Right cardiac atrium (tissue), 5 donors: ENCODE data around the gene ARHGEF38. TPM values are rescaled to one million over a fixed set of nuclear protein-coding genes. Genes with fewer than 3 reads are reported as not detected.
"Not testable (repeated sequence)": the region's sequence is repeated elsewhere in the genome, so short reads cannot be mapped to it uniquely, and the experiment has no call there.

Experiments used
- ATAC-seq, 2 donors: fragments of 200-7000 bp; cut with Tn5 transposase; one replicate each; pipeline versions ENCODE4 v1.8.0 to v1.9.1; 2020; ENCODE audit warnings: moderate library complexity in 2 of 2, mild to moderate bottlenecking in 1 of 2
- DNase-seq, 3 donors: peaks; one replicate each; pipeline ENCODE4 v3.0.0-alpha.2; 2020
- H3K27ac ChIP-seq: one replicate; pipeline ENCODE4 v1.5.1; 2013; ENCODE audit warnings: mild to moderate bottlenecking, low read length, control low read depth, moderate library complexity
- H3K27me3 ChIP-seq: one replicate; pipeline ENCODE4 v1.6.1; 2013; ENCODE audit not compliant: control insufficient read depth, insufficient read depth
- H3K4me1 ChIP-seq: one replicate; pipeline ENCODE4 v1.6.1; 2013; ENCODE audit warnings: low read length; ENCODE audit not compliant: control insufficient read depth, insufficient read depth
- H3K4me3 ChIP-seq: one replicate; pipeline ENCODE4 v1.5.1; 2013; ENCODE audit warnings: low read length, control low read depth
- H3K9me3 ChIP-seq: one replicate; pipeline ENCODE4 v1.6.1; 2013; ENCODE audit warnings: low read length; ENCODE audit not compliant: control insufficient read depth
- WGBS: extraction: QIAGEN DNeasy Blood & Tissue Kit; methylation state at CpG from one replicate; pipeline ENCODE4 v1.1.7; 2013; 5-methylcytosine and 5-hydroxymethylcytosine counted together
- intact Hi-C, 4 donors: fragments of 100-400 bp; cut with DNase I; formaldehyde crosslinking; loops; one replicate each; pipeline versions ENCODE4 v1.11.0 to v1.14.0; 2022 to 2023
- polyA plus RNA-seq: library from polyadenylated mRNA; stranded (reverse); fragments of 200-250 nt; gene quantifications from one replicate; pipeline ENCODE4 v1.2.3, GENCODE V29; 2013
- total RNA-seq, 4 donors: library from RNA; stranded (reverse); fragmentation: NEBNext Ultra II Directional; extraction: Animal tissue kit (Norgen Biotek cat#: 25700); gene quantifications; one replicate each; pipeline ENCODE4 v1.2.1, GENCODE V29; 2021
- donor health status: healthy with polysubstance abuse.
- donor health status: DM: no; HTN: yes; CAD: no.
- donor health status: DM: no; HTN: no; CAD: no.
- donor health status: DM: no; HTN: yes; CAD: no; lungs with severe emphysema.
- donor health status: DM: yes; HTN: yes; CAD: no.

The ARHGEF38 gene
- total and polyA plus RNA-seq, 5 donors, result not detected

GRCh38 chr4:105609819-105610218 lies 57.4 kb downstream of the ARHGEF38 start:
- ATAC-seq, H3K4me3 ChIP-seq, H3K27me3 ChIP-seq, DNase-seq, H3K9me3 ChIP-seq, intact Hi-C loops, H3K27ac ChIP-seq, H3K4me1 ChIP-seq: not testable (repeated sequence)
- 94% methylated on average over 5 of the region's 5 CpGs for WGBS

GRCh38 chr4:105613306-105613705 lies 60.9 kb downstream of the ARHGEF38 start:
- Histone ChIP-seq H3K4me3 (no peak overlapping the region), H3K27ac (no peak overlapping the region), H3K27me3 (no peaks in the 10 kb centered on the region), H3K9me3 (no peaks in the 10 kb centered on the region), H3K4me1 (no peaks in the 10 kb centered on the region)
- 43% methylated on average over 4 of the region's 4 CpGs for WGBS
- DNase-seq, result no peak
- no peak for ATAC-seq
- intact Hi-C loops, result no loop called here

GRCh38 chr4:105619188-105619931 lies 66.9 kb downstream of the ARHGEF38 start:
- ATAC-seq, result peak; percentile 54 to 80
- WGBS, result 51% methylated on average over 5 of the region's 5 CpGs
- H3K4me3 ChIP-seq, result no peak overlapping the region
- peaks cover 5% of the 10 kb centered on the region for H3K4me1 ChIP-seq
- H3K27ac ChIP-seq, result no peak overlapping the region
- H3K9me3 ChIP-seq, result no peaks in the 10 kb centered on the region
- intact Hi-C loops, result no loop called here
- peak; percentile 61 to 86 (median 79) for DNase-seq
- no peaks in the 10 kb centered on the region for H3K27me3 ChIP-seq

GRCh38 chr4:105620640-105621323 lies 68.4 kb downstream of the ARHGEF38 start:
- H3K27ac ChIP-seq, result no peak overlapping the region
- H3K27me3 ChIP-seq, result no peaks in the 10 kb centered on the region
- intact Hi-C loops, result no loop called here
- H3K9me3 ChIP-seq, result no peaks in the 10 kb centered on the region
- ATAC-seq (peak in 1 of 2 donors; percentile 74), DNase-seq (no peak)
- peaks cover 11% of the 10 kb centered on the region for H3K4me1 ChIP-seq
- 20% methylated on average over 1 of the region's 1 CpG for WGBS
- H3K4me3 ChIP-seq, result no peak overlapping the region

GRCh38 chr4:105622269-105622668 lies 69.8 kb downstream of the ARHGEF38 start:
- no peak for ATAC-seq
- intact Hi-C loops, result no loop called here
- Histone ChIP-seq H3K4me3 (no peak overlapping the region), H3K9me3 (no peaks in the 10 kb centered on the region), H3K4me1 (peaks cover 11% of the 10 kb centered on the region), H3K27ac (no peak overlapping the region), H3K27me3 (no peaks in the 10 kb centered on the region)
- no peak for DNase-seq
- WGBS, result 88% methylated on average over 4 of the region's 4 CpGs

- intact Hi-C loops, result no loop called here
- no peaks in the 10 kb centered on the region for H3K9me3 ChIP-seq
- ATAC-seq, result peak in 1 of 2 donors; percentile 9
- WGBS, result 69% methylated on average over 4 of the region's 4 CpGs
- H3K27me3 ChIP-seq, result no peaks in the 10 kb centered on the region
- no peak overlapping the region for H3K4me3 ChIP-seq
- peaks cover 11% of the 10 kb centered on the region for H3K4me1 ChIP-seq
- no peak for DNase-seq
- H3K27ac ChIP-seq, result no peak overlapping the region
These were observed 70.7 kb downstream of the ARHGEF38 start for GRCh38 chr4:105623099-105623498.

GRCh38 chr4:105624530-105624929 lies 72.1 kb downstream of the ARHGEF38 start:
- 36% methylated on average over 4 of the region's 4 CpGs for WGBS
- peaks cover 8% of the 10 kb centered on the region for H3K4me1 ChIP-seq
- peak; percentile 39 to 66 for ATAC-seq
- DNase-seq, result peak; percentile 47 to 55 (median 50)
- no peaks in the 10 kb centered on the region for H3K27me3 ChIP-seq
- H3K27ac ChIP-seq, result peak overlapping the region; percentile 52
- no peak overlapping the region for H3K4me3 ChIP-seq
- intact Hi-C loops, result no loop called here
- no peaks in the 10 kb centered on the region for H3K9me3 ChIP-seq

GRCh38 chr4:105625214-105625613 lies 72.8 kb downstream of the ARHGEF38 start:
- peaks cover 8% of the 10 kb centered on the region for H3K4me1 ChIP-seq
- DNase-seq (no peak), ATAC-seq (no peak)
- H3K4me3 ChIP-seq, result no peak overlapping the region
- no peaks in the 10 kb centered on the region for H3K27me3 ChIP-seq
- no peak overlapping the region for H3K27ac ChIP-seq
- no peaks in the 10 kb centered on the region for H3K9me3 ChIP-seq
- intact Hi-C loops, result no loop called here
- 65% methylated on average over 1 of the region's 1 CpG for WGBS

- 79% methylated on average over 2 of the region's 2 CpGs for WGBS
- no peak for ATAC-seq
- peaks cover 8% of the 10 kb centered on the region for H3K4me1 ChIP-seq
- no peak overlapping the region for H3K4me3 ChIP-seq
- H3K9me3 ChIP-seq, result no peaks in the 10 kb centered on the region
- intact Hi-C loops, result no loop called here
- no peak overlapping the region for H3K27ac ChIP-seq
- DNase-seq, result no peak
- no peaks in the 10 kb centered on the region for H3K27me3 ChIP-seq
These were observed 74.4 kb downstream of the ARHGEF38 start for GRCh38 chr4:105626846-105627245.

- Histone ChIP-seq H3K4me1 (peaks cover 6% of the 10 kb centered on the region), H3K27me3 (no peaks in the 10 kb centered on the region), H3K27ac (no peak overlapping the region), H3K9me3 (no peaks in the 10 kb centered on the region), H3K4me3 (no peak overlapping the region)
- intact Hi-C loops, result no loop called here
- ATAC-seq, result no peak
- 72% methylated on average over 3 of the region's 3 CpGs for whole genome bisulfite sequencing
- no peak for DNase-seq
These were observed 75.2 kb downstream of the ARHGEF38 start for GRCh38 chr4:105627620-105628019.
